ENCODE results near the gene HOXC10. TPM values are rescaled to one million over a fixed set of nuclear protein-coding genes. Genes with fewer than 3 reads are reported as not detected.

The HOXC10 gene
- total RNA-seq, 1 donor: 0.43 TPM

DNA sequence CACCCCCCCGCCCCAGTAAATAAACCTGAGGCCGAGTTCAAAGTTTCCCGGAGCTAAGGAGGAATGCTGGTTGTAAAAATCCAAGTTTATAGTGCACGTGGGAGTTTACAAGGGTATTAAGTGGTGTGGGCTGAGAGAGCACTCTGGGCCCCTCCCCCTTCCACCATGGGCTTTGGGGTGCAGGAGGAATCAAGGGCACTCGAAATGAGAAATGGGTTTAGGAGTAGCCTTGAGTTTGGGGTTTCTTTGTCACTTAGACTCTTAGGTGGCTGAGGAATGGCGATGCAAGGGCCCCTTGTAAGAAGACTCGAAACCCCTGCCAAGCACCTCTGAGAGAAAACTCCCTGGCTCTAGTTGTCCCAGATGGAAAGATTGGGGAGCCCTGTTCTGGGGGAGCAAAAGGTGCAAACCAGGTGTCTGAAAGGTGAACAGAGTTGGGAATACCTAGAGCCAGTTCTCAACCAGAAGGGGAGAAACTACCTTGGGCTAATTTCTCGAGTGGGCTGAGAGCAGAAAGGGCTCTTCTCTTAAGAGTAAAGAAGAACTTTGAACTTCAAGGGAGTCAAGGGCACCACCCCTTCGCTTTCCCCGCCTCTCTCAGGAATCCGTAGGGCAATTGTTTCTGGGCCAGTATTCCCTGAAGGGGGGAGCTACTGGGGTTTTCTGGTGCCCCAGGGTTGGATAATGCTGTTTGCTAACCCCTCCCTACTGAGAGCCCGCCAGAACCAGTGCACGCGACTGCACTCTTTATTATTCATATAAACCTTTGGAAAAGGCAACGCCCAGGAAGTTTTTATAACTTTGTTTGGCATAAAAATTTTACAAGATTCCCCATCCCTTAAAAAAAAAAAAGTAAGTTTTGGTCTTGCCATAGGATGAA is 6.2 kb upstream of the HOXC10 start:
- TF ChIP-seq, protein P1, sequence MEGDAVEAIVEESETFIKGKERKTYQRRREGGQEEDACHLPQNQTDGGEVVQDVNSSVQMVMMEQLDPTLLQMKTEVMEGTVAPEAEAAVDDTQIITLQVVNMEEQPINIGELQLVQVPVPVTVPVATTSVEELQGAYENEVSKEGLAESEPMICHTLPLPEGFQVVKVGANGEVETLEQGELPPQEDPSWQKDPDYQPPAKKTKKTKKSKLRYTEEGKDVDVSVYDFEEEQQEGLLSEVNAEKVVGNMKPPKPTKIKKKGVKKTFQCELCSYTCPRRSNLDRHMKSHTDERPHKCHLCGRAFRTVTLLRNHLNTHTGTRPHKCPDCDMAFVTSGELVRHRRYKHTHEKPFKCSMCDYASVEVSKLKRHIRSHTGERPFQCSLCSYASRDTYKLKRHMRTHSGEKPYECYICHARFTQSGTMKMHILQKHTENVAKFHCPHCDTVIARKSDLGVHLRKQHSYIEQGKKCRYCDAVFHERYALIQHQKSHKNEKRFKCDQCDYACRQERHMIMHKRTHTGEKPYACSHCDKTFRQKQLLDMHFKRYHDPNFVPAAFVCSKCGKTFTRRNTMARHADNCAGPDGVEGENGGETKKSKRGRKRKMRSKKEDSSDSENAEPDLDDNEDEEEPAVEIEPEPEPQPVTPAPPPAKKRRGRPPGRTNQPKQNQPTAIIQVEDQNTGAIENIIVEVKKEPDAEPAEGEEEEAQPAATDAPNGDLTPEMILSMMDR (IDR thresholded peaks at IDR 0.05; ENCODE audit: insufficient read depth, low read depth, low read length): no peak
- peak; percentile 53 for DNase-seq (ENCODE audit: low read depth)
- H3K4me3 ChIP-seq (ENCODE audit: low read depth, low read length): no peak overlapping the region

DNA sequence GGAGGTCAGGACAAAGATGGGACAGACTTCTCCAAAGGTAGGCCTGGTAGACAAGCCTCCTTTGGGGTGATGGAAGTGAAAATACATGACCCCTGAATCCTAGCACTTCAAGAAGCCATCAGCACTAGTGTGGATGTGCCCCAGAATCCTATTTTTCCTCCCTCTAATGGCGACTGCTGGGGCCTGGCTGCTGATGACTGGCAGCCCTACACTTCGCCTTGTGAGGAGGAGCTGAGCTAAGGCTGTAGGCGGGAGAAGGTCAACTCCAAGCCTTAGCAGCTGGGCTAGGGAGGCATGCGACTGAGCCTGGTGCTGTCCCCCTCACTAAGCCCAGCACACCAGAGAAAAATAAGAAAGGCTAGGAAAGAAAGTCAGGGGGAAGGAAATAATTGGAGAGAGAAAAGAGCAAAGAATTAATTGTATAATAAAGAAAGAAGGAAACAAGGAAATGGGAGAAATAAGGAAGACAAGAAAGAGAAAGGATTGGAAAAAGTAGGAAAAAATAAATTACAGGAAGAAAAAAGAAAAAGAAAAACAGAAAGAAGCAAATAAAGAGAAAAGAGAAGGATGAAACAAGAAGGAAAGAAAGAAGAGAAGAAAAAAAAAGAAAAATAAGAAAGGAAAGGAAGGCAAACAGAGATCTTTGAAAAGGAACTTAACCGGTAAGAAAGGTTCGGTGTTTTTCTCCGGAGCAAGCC is 4.7 kb upstream of the HOXC10 start:
- no peak for DNase-seq (ENCODE audit: low read depth)
- TF ChIP-seq, protein P1 (IDR thresholded peaks at IDR 0.05; ENCODE audit: insufficient read depth, low read depth, low read length): no peak
- no peak overlapping the region for H3K4me3 ChIP-seq (ENCODE audit: low read depth, low read length)

GRCh38 chr12:53980802-53981496 is 4.0 kb upstream of the HOXC10 start:
- no peak for DNase-seq (ENCODE audit: low read depth)
- TF ChIP-seq, protein P1 (IDR thresholded peaks at IDR 0.05; ENCODE audit: insufficient read depth, low read depth, low read length): no peak
- H3K4me3 ChIP-seq (ENCODE audit: low read depth, low read length): no peak overlapping the region

- DNase-seq (ENCODE audit: low read depth): no peak
- TF ChIP-seq, protein P1 (IDR thresholded peaks at IDR 0.05; ENCODE audit: insufficient read depth, low read depth, low read length): no peak
- peak overlapping the region; percentile 21 for H3K4me3 ChIP-seq (ENCODE audit: low read depth, low read length)
Observed at GRCh38 chr12:53981634-53982565, 3.0 kb upstream of the HOXC10 start.

DNA sequence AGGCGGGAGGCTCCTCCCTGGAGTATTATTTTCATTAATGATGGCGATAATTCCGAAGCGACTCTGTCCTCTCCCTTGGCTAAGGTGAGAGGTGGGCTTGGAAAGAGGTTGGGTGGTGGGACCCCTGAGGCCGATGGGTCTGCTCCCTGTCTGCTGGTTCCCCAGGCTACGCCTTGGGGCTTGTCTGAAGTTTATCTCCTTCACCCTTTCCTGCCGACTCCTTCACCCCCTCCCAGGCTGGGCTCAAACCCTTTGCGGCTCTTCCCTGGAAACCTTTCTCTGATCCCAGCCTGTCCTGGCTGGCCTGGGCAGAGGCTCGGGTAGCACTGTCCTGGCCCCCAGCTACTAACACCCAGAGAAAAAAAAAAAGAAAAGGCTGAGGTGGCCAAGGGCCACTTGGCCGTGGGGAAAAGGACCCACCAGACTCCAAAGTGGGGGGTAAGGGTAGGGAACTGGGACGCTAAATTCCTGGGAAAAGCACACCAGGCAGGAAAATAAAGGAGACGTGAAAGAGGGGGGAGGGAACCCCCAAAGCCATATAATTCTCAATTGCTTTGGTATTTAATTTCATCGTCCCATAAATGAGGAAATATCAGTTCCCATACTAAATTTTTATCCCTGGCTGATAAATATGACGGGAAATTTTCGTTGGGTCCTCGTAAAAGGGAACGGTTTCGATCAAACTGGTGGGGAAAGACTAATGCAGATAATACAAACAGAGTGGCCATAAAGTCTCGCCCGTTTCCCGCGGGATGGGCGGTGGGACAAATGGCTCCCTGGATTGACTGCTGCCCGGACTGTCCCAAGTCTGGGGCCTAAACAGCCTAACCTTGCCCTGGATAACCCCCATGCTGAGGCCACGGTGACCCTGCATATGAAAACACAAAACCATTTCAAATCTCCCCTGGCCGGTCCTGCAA is 2.0 kb upstream of the HOXC10 start:
- TF ChIP-seq, protein P1 (IDR thresholded peaks at IDR 0.05; ENCODE audit: insufficient read depth, low read depth, low read length): no peak
- DNase-seq (ENCODE audit: low read depth): no peak
- peak overlapping the region; percentile 12 for H3K4me3 ChIP-seq (ENCODE audit: low read depth, low read length)

Measured in fibroblast of villous mesenchyme (primary cell).